HG02970 (cell line): ENCODE results near the gene EIF4H.
"Not testable (repeated sequence)": the region's sequence is repeated elsewhere in the genome, so short reads cannot be mapped to it uniquely, and the experiment has no call there.

Experiments
- ATAC-seq: cut with Tn5 transposase; IDR thresholded peaks from one replicate; pipeline ENCODE4 v1.9.1; 2021; ENCODE audit warnings: mild to moderate bottlenecking, moderate library complexity, moderate number of reproducible peaks; ENCODE audit not compliant: unreplicated experiment, low FRiP score

EIF4H gene

GRCh38 chr7:74222851-74223710, 48.9 kb downstream of the EIF4H start:
- ATAC-seq, result no peak

DNA sequence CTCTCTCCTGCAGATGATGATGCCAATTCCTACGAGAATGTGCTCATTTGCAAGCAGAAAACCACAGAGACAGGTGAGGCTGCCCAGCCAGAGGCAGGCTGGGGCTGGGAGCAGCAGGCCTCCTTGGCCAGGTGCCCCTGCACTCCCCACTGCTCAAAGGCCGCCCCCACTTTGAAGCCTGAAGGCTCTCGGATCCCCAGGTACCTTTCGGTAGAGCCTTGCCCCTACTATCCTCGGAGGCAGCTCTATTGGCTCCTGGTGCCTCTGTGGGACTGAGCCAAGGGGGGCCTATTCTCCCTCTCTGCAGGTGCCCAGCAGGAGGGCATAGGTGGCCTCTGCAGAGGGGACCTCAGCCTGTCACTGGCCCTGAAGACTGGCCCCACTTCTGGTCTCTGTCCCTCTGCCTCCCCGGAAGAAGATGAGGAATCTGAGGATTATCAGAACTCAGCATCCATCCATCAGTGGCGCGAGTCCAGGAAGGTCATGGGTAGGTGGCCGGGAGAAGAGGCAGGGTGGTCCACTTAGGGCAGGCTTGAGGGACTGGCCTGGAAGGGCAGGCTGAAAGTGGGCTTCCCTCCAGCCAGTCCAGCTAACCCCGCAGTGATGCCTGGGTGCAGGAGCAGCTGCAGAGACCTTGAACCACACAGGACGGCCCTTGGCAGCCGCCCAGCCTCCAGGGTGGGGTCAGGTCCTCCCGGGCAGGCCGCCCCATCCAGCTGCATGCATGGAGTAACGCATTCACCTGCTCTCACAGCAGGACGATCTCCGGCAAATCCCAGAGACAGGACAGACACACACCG, 49.8 kb downstream of the EIF4H start:
- no peak for ATAC-seq

DNA sequence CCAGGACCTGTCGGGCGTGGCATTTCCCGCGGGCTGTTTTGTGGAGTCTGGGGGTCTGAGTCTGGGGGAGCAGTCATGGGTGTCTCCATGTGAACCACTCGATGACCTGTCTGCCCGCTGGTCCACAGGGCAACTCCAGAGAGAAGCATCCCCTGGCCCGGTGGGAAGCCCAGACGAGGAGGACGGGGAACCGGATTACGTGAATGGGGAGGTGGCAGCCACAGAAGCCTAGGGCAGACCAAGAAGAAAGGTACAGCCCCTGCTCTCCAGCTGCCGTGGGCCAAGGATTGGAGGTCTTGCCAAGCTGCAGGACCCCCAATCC, 50.3 kb downstream of the EIF4H start:
- no peak for ATAC-seq

GRCh38 chr7:74224907-74225306, 50.8 kb downstream of the EIF4H start:
- ATAC-seq, result not testable (repeated sequence)

DNA sequence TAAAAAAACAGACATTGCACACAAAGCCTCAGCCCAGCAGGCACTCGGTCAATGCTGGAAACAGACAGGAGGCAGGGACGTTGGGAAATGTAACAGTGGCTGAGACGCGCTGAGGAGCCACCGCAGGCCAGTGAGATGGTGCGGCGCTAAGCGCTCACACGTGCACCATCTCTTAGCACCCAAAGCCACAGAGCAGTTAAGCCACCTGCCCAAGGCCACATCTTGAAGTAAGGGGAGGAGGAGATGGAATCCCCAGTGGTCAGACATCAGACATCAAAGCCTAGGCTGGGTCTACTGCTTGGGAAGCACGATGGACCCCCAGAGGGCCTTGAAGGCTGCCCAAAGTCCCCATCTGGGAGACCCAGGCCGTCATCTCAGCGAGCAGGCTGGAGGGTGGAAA, 51.2 kb downstream of the EIF4H start:
- no peak for ATAC-seq

- no peak for ATAC-seq
Measured at GRCh38 chr7:74226633-74227032, 52.5 kb downstream of the EIF4H start.

- no peak for ATAC-seq
Measured at GRCh38 chr7:74228951-74229900, 55.1 kb downstream of the EIF4H start.

DNA sequence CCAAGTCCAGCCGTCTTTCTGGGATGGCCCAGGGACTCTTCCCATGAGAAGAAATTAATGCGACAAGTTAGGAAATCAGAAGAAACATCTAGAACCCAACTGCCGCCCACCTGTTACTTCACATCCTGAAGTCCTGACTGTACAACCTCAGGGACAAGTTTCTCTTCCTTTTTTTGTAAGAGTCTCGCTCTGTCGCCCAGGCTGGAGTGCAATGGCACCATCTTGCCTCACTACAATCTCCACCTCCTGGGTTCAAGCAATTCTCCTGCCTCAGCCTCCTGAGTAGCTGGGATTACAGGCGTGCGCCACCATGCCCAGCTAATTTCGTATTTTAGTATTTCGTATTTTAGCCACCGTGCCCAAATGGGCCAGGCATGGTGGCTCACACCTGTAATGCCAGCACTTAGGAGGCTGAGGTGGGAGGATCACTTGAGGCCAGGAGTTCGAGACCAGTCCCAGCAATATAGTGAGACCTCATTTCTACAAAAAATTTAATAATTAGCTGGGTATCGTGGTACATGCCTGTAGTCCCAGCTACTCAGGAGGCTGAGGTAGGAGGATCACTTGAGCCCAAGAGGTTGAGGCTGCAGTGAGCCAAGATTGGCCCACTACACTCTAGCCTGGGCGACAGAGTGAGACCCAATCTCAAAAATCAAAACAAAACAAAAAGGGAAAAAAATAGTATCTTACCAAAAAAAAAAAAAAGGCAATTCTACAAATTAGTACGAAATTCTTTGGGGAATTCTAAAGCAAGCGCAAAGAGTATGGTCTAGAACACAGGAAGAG, 56.5 kb downstream of the EIF4H start:
- no peak for ATAC-seq

- no peak for ATAC-seq
Measured at GRCh38 chr7:74231232-74231590, 57.1 kb downstream of the EIF4H start.

DNA sequence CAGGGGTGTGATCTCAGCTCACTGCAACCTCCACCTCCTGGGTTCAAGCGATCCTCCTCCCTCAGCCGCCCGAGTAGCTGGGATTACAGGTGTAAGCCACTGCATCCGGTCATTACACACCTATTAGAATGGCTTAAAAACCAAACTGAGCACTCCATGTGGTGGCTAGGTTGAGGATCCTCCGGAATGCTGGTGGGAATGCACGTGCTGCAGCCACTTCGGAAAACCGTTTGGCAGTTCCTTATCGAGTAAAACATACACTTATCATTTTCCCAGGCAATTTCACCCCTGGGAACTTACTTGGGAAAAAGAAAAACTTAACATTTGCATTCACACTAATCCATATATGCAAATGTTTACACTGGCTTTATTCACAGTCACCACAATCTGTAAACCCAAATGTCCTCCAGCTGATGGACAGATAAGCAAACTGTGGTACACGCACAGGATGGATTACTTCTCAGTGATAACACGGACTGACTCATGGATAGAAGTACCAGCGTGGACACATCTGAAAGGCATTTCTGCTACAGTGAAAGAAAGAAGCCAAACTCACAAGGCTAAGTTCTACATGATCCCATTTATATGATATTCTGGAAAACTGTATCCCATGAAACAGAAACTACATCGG, 59.6 kb downstream of the EIF4H start:
- no peak for ATAC-seq

GRCh38 chr7:74235518-74236268, 61.5 kb downstream of the EIF4H start:
- no peak for ATAC-seq

DNA sequence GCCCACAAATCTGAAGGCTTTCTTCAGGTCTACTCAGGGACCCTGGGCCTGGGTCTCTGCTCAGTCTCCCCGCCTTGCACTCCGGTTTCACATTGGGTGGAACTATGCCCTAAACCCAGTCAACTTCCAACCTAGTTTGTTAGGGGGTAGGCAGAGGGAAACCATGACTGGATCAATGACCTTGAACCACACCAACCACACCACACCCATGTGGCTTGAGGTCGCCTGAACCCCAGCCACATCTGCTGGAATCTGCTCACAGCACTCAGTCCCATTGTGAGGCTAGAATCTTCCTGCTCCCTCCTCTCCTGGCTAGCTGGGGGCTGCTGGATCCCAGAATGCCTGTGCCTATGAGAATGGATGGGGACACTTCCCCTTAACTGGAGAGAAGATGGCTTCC, 62.1 kb downstream of the EIF4H start:
- no peak for ATAC-seq

DNA sequence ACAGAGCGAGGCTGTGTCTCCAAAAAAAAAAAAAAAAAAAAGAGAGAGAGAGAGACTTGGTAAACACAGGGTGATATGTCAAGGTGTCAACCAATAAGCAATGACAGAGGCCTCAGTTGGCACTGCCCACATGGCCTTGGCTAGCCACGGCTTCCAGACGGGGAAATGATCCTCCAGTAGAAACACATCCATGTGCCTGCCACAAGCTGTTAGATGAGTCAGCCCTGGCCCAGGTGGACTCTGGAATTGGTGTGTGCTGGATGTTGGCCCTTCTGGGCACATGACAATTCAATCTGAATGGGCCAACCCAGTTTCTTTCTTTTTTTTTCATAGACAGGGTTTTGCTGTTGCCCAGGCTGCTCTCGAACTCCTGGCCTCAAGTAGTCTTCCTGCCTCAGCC, 66.3 kb downstream of the EIF4H start:
- ATAC-seq, result no peak

DNA sequence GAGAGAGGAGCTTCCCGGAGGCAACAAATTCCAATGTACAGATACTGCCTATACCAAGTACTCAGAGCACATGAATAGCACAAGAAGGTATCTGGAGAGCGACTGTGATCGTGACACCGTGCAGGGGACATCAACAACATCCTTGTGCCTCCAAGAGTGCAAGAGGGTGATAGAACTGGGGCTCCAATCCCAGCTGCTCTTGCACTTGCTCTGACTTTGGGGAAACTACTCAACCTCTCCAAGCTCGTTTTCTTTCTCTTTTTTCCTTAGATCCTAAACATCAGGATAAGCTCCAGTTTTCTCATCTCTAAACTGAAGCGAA, 67.9 kb downstream of the EIF4H start:
- no peak for ATAC-seq

GRCh38 chr7:74246497-74246896, 72.3 kb downstream of the EIF4H start:
- no peak for ATAC-seq
